ENCODE data around the gene WASF1.

GRCh38 chr6:110116258-110116657 lies 63.2 kb downstream of the WASF1 start:
- TF ChIP-seq, protein P1, sequence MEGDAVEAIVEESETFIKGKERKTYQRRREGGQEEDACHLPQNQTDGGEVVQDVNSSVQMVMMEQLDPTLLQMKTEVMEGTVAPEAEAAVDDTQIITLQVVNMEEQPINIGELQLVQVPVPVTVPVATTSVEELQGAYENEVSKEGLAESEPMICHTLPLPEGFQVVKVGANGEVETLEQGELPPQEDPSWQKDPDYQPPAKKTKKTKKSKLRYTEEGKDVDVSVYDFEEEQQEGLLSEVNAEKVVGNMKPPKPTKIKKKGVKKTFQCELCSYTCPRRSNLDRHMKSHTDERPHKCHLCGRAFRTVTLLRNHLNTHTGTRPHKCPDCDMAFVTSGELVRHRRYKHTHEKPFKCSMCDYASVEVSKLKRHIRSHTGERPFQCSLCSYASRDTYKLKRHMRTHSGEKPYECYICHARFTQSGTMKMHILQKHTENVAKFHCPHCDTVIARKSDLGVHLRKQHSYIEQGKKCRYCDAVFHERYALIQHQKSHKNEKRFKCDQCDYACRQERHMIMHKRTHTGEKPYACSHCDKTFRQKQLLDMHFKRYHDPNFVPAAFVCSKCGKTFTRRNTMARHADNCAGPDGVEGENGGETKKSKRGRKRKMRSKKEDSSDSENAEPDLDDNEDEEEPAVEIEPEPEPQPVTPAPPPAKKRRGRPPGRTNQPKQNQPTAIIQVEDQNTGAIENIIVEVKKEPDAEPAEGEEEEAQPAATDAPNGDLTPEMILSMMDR (conservative IDR thresholded peaks at IDR 0.05 in 1 of 2, IDR thresholded peaks at IDR 0.05 in 1 of 2; ENCODE audit: low read depth in 1 of 2, low read length in 2 of 2), result no peak
- no peak for TF ChIP-seq EZH2 (IDR thresholded peaks at IDR 0.05; ENCODE audit: low read length, missing control alignments)
